H1 (cell line): ENCODE results near the gene STX12. TPM values are rescaled to one million over a fixed set of nuclear protein-coding genes. Genes with fewer than 3 reads are reported as not detected.
"Not testable (repeated sequence)": the region's sequence is repeated elsewhere in the genome, so short reads cannot be mapped to it uniquely, and the experiment has no call there.

ENCODE experiments used
- CTCF ChIA-PET: fragments of 300-600 bp; sonication (Branson Sonifier 250); formaldehyde crosslinking; loops from one replicate; lab custom pipeline; 2021; ENCODE audit not compliant: partially characterized antibody; lab: Charles Lee
- POLR2A ChIA-PET: fragments of 300-600 bp; sonication (Branson Sonifier 250); formaldehyde crosslinking; loops from one replicate; lab custom pipeline; 2021; ENCODE audit warnings: inconsistent platforms; ENCODE audit not compliant: partially characterized antibody; lab: Charles Lee
- DNase-seq, 2 experiments: peaks; one replicate each; pipeline versions ENCODE4 v3.0.0 to v3.0.0-alpha.2; 2010 to 2022; ENCODE audit warnings: low spot score in 2 of 2, low read depth in 1 of 2, mixed read lengths in 1 of 2
- FAIRE-seq: peaks from 2 replicates; lab custom pipeline; 2011; peaks lifted over from hg19 to GRCh38; lab: Jason Lieb, UNC
- H2AFZ ChIP-seq: 2 replicates; pipeline ENCODE4 v1.8.1; 2012; ENCODE audit warnings: low read length, inconsistent platforms
- H2AK5ac ChIP-seq: 2 replicates; pipeline ENCODE4 v1.6.1; 2013; ENCODE audit warnings: low read depth, low read length
- H2BK120ac ChIP-seq: replicated peaks from 2 replicates; pipeline ENCODE3; 2013; ENCODE audit warnings: low read depth, low read length, inconsistent platforms
- H2BK12ac ChIP-seq: 2 replicates; pipeline ENCODE4 v1.6.1; 2013; ENCODE audit warnings: low read depth, low read length
- H2BK15ac ChIP-seq: 2 replicates; pipeline ENCODE4 v1.6.1; 2013; ENCODE audit warnings: low read length
- H2BK20ac ChIP-seq: 2 replicates; pipeline ENCODE4 v1.6.1; 2013; ENCODE audit warnings: low read length
- H2BK5ac ChIP-seq: 2 replicates; pipeline ENCODE4 v1.6.1; 2013; ENCODE audit warnings: low read depth, low read length
- H3K14ac ChIP-seq: 2 replicates; pipeline ENCODE4 v1.6.1; 2013; ENCODE audit warnings: inconsistent platforms; ENCODE audit not compliant: insufficient read length
- H3K18ac ChIP-seq: 2 replicates; pipeline ENCODE4 v1.6.1; 2013; ENCODE audit warnings: low read length; ENCODE audit errors: extremely low read depth
- H3K23ac ChIP-seq: 2 replicates; pipeline ENCODE4 v1.6.1; 2013; ENCODE audit warnings: inconsistent platforms; ENCODE audit not compliant: insufficient read length
- H3K23me2 ChIP-seq: 2 replicates; pipeline ENCODE4 v1.6.1; 2013; ENCODE audit warnings: low read depth, low read length
- H3K27ac ChIP-seq: 2 replicates; pipeline ENCODE4 v1.6.1; 2011; ENCODE audit warnings: low read depth, low read length, inconsistent platforms
- H3K27me3 ChIP-seq, 4 experiments: replicated peaks in 1 of 4; 1 replicate in 1 of 4; 2 replicates in 3 of 4; pipeline versions ENCODE4 v1.6.1 to v1.8.1; 2011 to 2013; ENCODE audit warnings: low read length in 3 of 4, mild to moderate bottlenecking in 3 of 4, inconsistent platforms in 2 of 4, mixed read lengths in 2 of 4, moderate library complexity in 1 of 4; ENCODE audit not compliant: control insufficient read depth in 3 of 4, insufficient read depth in 3 of 4; ENCODE audit errors: extremely low read depth in 1 of 4
- H3K36me3 ChIP-seq, 4 experiments: 2 replicates each; pipeline versions ENCODE4 v1.6.1 to v1.8.1; 2011 to 2013; ENCODE audit warnings: mild to moderate bottlenecking in 4 of 4, low read length in 3 of 4, moderate library complexity in 2 of 4, control low read depth in 1 of 4, inconsistent platforms in 1 of 4; ENCODE audit not compliant: insufficient read depth in 4 of 4, control insufficient read depth in 2 of 4
- H3K4ac ChIP-seq: replicated peaks from 2 replicates; pipeline ENCODE3; 2013; ENCODE audit warnings: low read length, low read depth, mixed read lengths, inconsistent platforms; ENCODE audit not compliant: insufficient read length
- H3K4me1 ChIP-seq, 4 experiments: replicated peaks in 1 of 4; 1 replicate in 1 of 4; 2 replicates in 3 of 4; pipeline versions ENCODE4 v1.6.1 to v1.8.1; 2011 to 2013; ENCODE audit warnings: low read length in 3 of 4, inconsistent platforms in 2 of 4, mixed read lengths in 1 of 4; ENCODE audit not compliant: insufficient read depth in 4 of 4, control insufficient read depth in 3 of 4
- H3K4me2 ChIP-seq, 2 experiments: 2 replicates each; pipeline versions ENCODE4 v1.6.1 to v1.8.1; 2011 to 2013; ENCODE audit warnings: low read depth in 2 of 2, low read length in 2 of 2, control low read depth in 1 of 2, inconsistent platforms in 1 of 2, mild to moderate bottlenecking in 1 of 2; ENCODE audit not compliant: insufficient read depth in 1 of 2
- H3K4me3 ChIP-seq, 4 experiments: fragments of 200-600, 300-600 bp in 1 of 4; sonication (generic), shearing (Covaris generic), sonication (Bioruptor Twin) in 1 of 4; 2 replicates each; pipeline versions ENCODE4 v1.5.1 to v1.8.1; 2011 to 2016; ENCODE audit warnings: low read length in 4 of 4, low read depth in 3 of 4, control low read depth in 2 of 4, inconsistent platforms in 2 of 4, mild to moderate bottlenecking in 2 of 4, mixed read lengths in 1 of 4, moderate library complexity in 1 of 4; ENCODE audit not compliant: insufficient read depth in 2 of 4; ENCODE audit errors: extremely low read depth in 1 of 4
- H3K56ac ChIP-seq: replicated peaks from 2 replicates; pipeline ENCODE3; 2013; ENCODE audit warnings: low read depth, mild to moderate bottlenecking, mixed read lengths, low read length, inconsistent platforms; ENCODE audit not compliant: insufficient read length
- H3K79me1 ChIP-seq: 2 replicates; pipeline ENCODE4 v1.6.1; 2013; ENCODE audit warnings: low read depth, low read length, control low read depth
- H3K79me2 ChIP-seq, 2 experiments: 2 replicates each; pipeline versions ENCODE4 v1.6.1 to v1.8.1; 2012 to 2013; ENCODE audit warnings: low read length in 2 of 2, mild to moderate bottlenecking in 2 of 2, inconsistent platforms in 1 of 2; ENCODE audit not compliant: insufficient read depth in 2 of 2, control insufficient read depth in 1 of 2
- H3K9ac ChIP-seq, 4 experiments: replicated peaks in 1 of 4; 1 replicate in 1 of 4; 2 replicates in 3 of 4; pipeline versions ENCODE4 v1.6.1 to v1.8.1; 2011 to 2013; ENCODE audit warnings: low read depth in 3 of 4, low read length in 3 of 4, control low read depth in 2 of 4, mild to moderate bottlenecking in 2 of 4, moderate library complexity in 2 of 4, inconsistent platforms in 1 of 4; ENCODE audit errors: extremely low read depth in 1 of 4
- H3K9me3 ChIP-seq, 2 experiments: 2 replicates each; pipeline versions ENCODE4 v1.6.1 to v1.8.1; 2012 to 2013; ENCODE audit warnings: mild to moderate bottlenecking in 2 of 2, moderate library complexity in 2 of 2, control low read depth in 1 of 2, inconsistent platforms in 1 of 2, low read depth in 1 of 2, low read length in 1 of 2, mixed read lengths in 1 of 2; ENCODE audit not compliant: insufficient read depth in 2 of 2
- H4K20me1 ChIP-seq, 2 experiments: replicated peaks in 1 of 2; 2 replicates each; pipeline versions ENCODE3 to v1.8.1; 2011 to 2013; ENCODE audit warnings: inconsistent platforms in 2 of 2, low read length in 2 of 2, mild to moderate bottlenecking in 1 of 2; ENCODE audit not compliant: insufficient read depth in 2 of 2, control insufficient read depth in 1 of 2
- H4K5ac ChIP-seq: 2 replicates; pipeline ENCODE4 v1.6.1; 2013; ENCODE audit warnings: low read length, low read depth, mixed read lengths, inconsistent platforms; ENCODE audit not compliant: insufficient read length
- H4K8ac ChIP-seq: 2 replicates; pipeline ENCODE4 v1.8.0; 2013; ENCODE audit warnings: mild to moderate bottlenecking, moderate library complexity, low read length, inconsistent platforms; ENCODE audit not compliant: insufficient read depth; ENCODE audit errors: extremely low read depth
- H4K91ac ChIP-seq: replicated peaks from 2 replicates; pipeline ENCODE3; 2013; ENCODE audit warnings: low read length, mixed read lengths, inconsistent platforms; ENCODE audit not compliant: insufficient read length
- WGBS, 2 experiments: shearing (Covaris generic) in 1 of 2; methylation state at CpG; one replicate each; pipeline versions ENCODE4 v1.1.6 to v1.1.7; 2013 to 2015; ENCODE audit warnings: low lambda C conversion rate in 2 of 2, mixed read lengths in 2 of 2, inconsistent platforms in 1 of 2, low coverage in 1 of 2, missing lambda C conversion rate in 1 of 2; ENCODE audit not compliant: insufficient replicate concordance in 2 of 2, insufficient coverage in 1 of 2, insufficient read length in 1 of 2; ENCODE audit errors: extremely low coverage in 1 of 2, missing lambda C conversion rate in 1 of 2; 5-methylcytosine and 5-hydroxymethylcytosine counted together
- polyA plus RNA-seq, 7 experiments: library from polyadenylated mRNA; depleted of rRNA in 3 of 7; stranded (reverse) in 5 of 7; unstranded in 2 of 7; fragments of >200 nt in 5 of 7; fragments of 200-250 nt in 2 of 7; gene quantifications; 1 replicate in 5 of 7; 2 replicates in 1 of 7; 4 replicates in 1 of 7; pipeline versions ENCODE4 v1.2.1 to v1.2.3, GENCODE V29; 2011 to 2013; ENCODE audit warnings: missing spikeins in 2 of 7, mixed read lengths in 2 of 7
- total RNA-seq: library from RNA; stranded (reverse); fragmentation: NEBNext Ultra II Directional; extraction: Animal tissue kit (Norgen Biotek cat#: 25700); gene quantifications from 2 replicates; pipeline ENCODE4 v1.2.1, GENCODE V29; 2021

The STX12 gene
- total and polyA plus RNA-seq, 2 of the 8 experiments (the other 6 are each of a cell fraction or from before 2014, with no cell fraction given): 3.7 to 11.0 TPM

DNA sequence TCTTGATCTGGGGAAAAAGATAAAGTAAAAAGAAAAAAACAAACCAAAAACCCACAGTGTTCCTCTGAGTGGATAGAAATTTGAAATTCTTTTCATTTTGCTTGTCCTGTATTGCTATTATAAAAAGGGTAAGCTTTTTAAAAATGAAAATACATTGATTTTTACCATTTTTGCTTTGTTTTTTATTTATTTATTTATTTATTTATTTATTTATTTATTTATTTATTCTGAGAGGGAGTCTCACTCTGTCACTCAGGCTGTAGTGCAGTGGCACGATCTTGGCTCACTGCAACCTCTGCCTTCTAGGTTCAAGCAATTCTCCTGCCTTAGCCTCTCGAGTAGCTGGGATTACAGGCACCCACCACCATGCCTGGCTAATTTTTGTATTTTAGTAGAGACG, 35.1 kb downstream of the STX12 start:
- H4K8ac ChIP-seq, H3K18ac ChIP-seq, H2BK120ac ChIP-seq, H3K56ac ChIP-seq, H2BK12ac ChIP-seq, H3K79me1 ChIP-seq, FAIRE-seq, H2BK20ac ChIP-seq, H3K9me3 ChIP-seq, H2BK5ac ChIP-seq, DNase-seq, H3K23me2 ChIP-seq, H3K27ac ChIP-seq, H3K4me1 ChIP-seq, H3K36me3 ChIP-seq, H3K9ac ChIP-seq, H2AK5ac ChIP-seq, H3K4ac ChIP-seq, H3K23ac ChIP-seq, CTCF ChIA-PET, H2BK15ac ChIP-seq, H3K4me2 ChIP-seq, H4K20me1 ChIP-seq, H3K79me2 ChIP-seq, H4K91ac ChIP-seq, H3K27me3 ChIP-seq, H3K4me3 ChIP-seq, H2AFZ ChIP-seq, H3K14ac ChIP-seq: not testable (repeated sequence)
- WGBS, 2 experiments: 94% methylated on average over 3 of the region's 3 CpGs; no CpG with 5 or more reads in 1 of the 2 experiments
- POLR2A ChIA-PET: interaction anchor here (0.7 to 2.0 kb wide), 5 partner anchors 9 to 1784 kb away, joined by 3 to 7 read pairs (median 6); partner anchors contain the start of genes FAM76A and PPP1R8
- peak overlapping the region; percentile 67 for H4K5ac ChIP-seq
